GM12865 (cell line): ENCODE results near the gene STIM2.
"Not testable (repeated sequence)": the region's sequence is repeated elsewhere in the genome, so short reads cannot be mapped to it uniquely, and the experiment has no call there.

Experiments
- DNase-seq: peaks from one replicate; pipeline ENCODE4 v3.0.0; 2010; ENCODE audit warnings: low read depth
- H3K4me3 ChIP-seq: 2 replicates; pipeline ENCODE4 v1.5.1; 2011; ENCODE audit warnings: mild to moderate bottlenecking, low read depth, low read length, control low read depth
- CTCF ChIP-seq: IDR thresholded peaks from 2 replicates; pipeline ENCODE4 v1.5.1; 2011; ENCODE audit warnings: low read length, control low read depth, low read depth, inconsistent platforms; ENCODE audit not compliant: insufficient read depth; ENCODE audit errors: missing control alignments

STIM2 gene

GRCh38 chr4:26887809-26888208 lies 27.2 kb downstream of the STIM2 start:
- TF ChIP-seq CTCF, result no peak
- H3K4me3 ChIP-seq, result no peak overlapping the region
- no peak for DNase-seq

GRCh38 chr4:26889356-26889755 lies 28.7 kb downstream of the STIM2 start:
- H3K4me3 ChIP-seq, result no peak overlapping the region
- no peak for DNase-seq
- no peak for TF ChIP-seq CTCF

- DNase-seq, result no peak
- H3K4me3 ChIP-seq, result no peak overlapping the region
- no peak for TF ChIP-seq CTCF
Measured at GRCh38 chr4:26891054-26891453, 30.4 kb downstream of the STIM2 start.

GRCh38 chr4:26891867-26892266 lies 31.2 kb downstream of the STIM2 start:
- no peak overlapping the region for H3K4me3 ChIP-seq
- DNase-seq, result no peak
- no peak for TF ChIP-seq CTCF

- TF ChIP-seq CTCF, result no peak
- no peak for DNase-seq
- no peak overlapping the region for H3K4me3 ChIP-seq
Measured at GRCh38 chr4:26892480-26893150, 32.0 kb downstream of the STIM2 start.

- no peak for TF ChIP-seq CTCF
- DNase-seq, result no peak
- H3K4me3 ChIP-seq, result no peak overlapping the region
Measured at GRCh38 chr4:26893491-26893890, 32.9 kb downstream of the STIM2 start.

- not testable (repeated sequence) for DNase-seq, H3K4me3 ChIP-seq
Measured at GRCh38 chr4:26894881-26895280, 34.2 kb downstream of the STIM2 start.
